Measurements from ENCODE around the gene WNT3.
"Not testable (repeated sequence)": the region's sequence is repeated elsewhere in the genome, so short reads cannot be mapped to it uniquely, and the experiment has no call there.

The WNT3 gene

DNA sequence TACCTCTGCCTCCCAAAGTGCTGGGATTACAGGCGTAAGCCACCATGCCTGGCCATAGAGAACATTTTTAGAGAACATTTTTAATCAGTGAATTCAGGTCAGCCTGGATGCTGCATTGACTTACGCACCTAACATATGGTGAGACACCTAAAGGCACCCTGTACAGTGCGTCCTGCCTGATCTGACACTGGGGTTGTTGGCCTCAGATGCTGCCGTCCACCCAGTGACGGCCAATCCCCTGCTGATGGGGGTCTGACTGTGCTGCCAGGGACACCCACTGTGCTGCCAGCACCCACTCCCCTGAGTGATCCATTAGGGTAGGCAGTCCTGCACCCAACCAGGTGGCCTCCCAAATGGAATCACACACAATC is 38.5 kb downstream of the WNT3 start:
- no peak for DNase-seq

DNA sequence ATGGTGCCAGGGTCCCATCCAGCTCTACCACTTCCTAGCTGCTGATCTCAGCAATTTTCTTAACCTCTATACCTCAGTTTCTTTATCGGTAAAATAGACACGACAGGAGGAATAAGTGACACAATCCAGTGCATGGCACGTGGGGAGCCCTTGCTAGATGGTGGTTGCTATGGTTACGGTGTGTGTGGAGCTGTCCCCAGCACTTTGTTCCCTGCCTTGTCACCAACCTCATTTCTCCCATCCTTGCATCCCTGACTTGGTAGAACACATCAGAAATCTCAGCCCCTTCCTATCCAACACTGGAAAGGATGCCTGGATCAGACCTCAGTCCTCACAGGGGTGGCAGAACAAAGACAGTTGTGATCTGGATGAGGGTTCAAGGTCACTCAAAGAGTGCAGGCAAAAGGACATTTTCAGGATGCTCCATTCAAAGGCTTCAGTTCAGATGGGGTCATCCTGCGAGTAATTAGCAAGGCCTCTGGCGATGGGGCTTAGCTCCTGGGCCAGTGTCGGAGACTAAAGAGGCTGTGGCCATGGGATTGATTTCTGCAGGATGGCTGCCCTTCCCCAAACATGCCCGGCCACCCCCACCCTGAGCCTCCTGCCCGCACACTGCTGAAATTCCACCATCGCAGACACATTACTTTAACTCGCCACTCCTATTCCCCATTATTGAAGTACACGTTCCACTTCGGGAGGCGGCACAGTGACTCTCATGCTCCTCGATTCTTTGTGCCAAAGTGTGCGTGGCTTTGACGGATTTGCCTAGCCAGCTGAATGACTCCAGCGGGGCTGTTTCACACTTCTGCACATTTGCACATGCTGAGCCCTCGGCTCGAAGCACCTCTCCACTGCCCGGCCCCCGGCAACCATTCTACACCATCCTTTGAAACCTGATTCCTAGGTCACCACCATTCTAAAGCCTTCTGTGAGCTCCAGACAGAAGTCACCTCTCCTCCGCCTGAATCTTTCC is 40.3 kb downstream of the WNT3 start:
- no peak for DNase-seq

DNA sequence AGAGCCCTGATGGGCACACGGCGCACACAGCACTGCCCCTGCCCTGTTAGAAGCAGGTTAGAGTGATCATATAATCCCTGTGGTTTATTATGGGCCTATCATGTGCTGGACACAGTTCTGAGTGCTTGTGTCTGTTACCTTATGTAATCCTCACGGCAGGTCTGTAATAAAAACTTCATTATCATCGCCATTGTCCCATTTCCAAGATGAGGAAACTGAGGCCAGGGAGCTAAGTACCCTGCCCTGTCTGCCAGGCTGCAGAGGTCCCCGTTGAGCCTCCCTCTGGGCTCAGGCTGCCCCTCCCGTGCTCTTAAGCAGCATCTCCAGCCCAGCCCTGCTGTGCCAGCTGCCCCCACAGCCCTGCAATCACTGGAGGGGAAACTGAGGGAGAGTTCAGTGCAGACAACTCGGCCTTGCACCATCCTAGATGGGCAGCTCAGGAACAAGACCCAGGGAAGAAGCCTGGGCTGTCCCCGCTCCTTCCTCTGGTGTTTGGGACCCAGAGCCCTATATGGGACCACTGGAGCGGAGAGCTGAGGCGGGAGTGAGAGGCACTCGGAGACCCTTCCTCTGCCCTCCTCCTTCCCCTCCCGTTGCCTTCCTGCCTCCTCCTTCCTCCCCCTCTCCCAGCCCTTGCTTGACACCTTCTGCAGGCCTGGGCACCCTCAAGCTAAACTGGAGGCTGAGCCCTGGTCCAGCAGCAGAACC is 42.0 kb downstream of the WNT3 start:
- DNase-seq = no peak

DNA sequence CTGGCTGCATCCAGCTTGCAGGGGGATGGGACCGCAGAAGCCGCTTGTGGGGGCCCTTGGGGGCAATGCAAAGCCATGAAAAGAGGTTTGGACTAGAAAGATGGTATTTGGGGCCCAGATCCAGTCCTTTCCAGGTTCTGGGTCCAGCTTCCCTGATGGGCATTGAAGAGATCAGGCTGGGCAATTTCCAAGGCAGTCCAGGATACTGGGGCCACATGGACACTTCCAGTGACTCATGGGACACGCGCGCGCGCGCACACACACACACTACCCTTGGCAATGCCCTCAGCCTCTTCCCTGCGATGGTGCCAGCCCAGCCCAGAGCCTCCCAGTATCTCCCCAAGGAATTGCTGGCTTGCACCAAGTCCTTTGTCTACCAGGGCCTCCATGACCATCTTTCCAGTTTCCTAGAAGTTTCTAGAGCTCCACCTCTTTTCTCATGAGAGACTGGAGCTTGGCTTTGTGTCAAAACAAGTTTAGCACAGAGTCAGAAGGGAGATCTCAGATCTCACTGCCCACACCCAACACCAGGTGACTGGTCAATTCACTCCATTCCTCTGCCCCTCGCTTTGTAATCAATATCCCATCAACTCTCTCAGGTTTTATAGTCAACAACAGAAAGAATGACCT is 44.3 kb downstream of the WNT3 start:
- no peak for DNase-seq

DNA sequence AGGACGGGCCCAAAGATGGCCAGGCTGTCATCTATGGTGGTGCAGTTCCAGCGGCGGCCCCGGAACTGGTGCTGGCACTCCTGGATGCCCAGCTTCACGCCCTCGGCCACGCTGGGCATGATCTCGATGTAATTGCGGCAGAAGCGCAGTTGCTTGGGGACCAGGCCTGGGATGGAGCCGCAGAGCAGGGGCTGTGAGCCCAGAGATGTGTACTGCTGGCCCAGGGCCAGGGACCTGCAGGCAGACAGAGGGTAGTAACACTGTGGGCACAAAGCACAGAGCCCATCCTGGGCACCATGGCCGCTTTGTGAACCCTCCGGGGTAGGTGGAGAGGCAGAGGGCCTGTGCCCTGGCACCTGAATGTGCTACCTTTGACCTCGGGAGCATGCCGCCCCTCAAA is 44.8 kb downstream of the WNT3 start:
- DNase-seq = no peak

DNA sequence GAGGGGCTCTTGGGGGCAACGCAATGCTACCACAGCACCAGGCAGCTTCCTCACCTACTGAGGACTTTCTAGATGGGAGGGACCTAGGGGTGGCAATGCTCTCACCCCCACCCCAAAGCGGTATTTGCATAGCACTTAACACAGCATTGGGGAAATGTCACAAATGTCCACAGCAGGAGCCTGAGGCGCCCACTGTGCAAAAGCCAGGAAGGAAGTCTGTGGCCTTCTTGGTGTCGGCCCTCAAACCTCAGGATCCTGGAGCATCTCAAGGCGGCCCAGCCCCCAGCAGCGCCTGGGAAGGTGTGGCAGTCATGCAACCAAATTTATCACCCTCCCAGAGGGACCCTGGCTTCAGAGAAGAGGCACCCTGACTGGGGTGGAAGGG is 45.3 kb downstream of the WNT3 start:
- DNase-seq = no peak

DNA sequence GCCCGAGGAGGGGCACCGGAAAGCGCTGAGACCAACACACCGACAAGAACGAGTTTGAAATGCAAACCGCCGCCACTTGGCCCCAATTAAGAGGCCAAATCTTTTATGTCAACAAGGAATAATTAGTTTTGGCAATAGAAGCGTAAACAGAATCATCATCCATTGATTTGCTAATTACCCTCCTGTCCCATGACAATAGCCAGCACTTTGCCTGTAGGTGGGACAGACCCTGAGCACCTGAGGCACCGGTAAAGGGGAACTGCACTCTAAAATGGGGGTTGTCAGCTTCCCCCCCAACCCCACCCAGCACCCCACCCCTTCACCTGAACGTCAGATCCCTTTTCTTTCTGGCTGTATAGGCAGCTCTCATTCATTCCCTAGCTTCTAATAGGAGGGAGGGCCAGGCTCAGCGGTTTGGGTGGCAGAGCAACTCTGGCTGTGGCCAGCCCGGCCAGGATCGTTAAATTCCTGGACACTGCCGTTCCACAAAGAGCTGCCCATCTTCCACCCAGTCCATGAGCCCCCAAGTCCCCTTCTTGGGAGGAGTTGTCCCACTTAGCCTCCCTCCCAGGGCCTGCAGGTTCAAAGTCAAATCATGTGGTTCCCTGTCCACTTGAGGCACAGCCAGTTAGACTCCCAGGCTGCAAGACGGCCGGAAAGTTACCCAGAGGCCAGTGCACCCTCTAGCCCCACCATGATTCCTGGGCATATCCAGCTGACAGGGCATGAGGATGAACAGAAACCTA is 45.8 kb downstream of the WNT3 start:
- no peak for DNase-seq

DNA sequence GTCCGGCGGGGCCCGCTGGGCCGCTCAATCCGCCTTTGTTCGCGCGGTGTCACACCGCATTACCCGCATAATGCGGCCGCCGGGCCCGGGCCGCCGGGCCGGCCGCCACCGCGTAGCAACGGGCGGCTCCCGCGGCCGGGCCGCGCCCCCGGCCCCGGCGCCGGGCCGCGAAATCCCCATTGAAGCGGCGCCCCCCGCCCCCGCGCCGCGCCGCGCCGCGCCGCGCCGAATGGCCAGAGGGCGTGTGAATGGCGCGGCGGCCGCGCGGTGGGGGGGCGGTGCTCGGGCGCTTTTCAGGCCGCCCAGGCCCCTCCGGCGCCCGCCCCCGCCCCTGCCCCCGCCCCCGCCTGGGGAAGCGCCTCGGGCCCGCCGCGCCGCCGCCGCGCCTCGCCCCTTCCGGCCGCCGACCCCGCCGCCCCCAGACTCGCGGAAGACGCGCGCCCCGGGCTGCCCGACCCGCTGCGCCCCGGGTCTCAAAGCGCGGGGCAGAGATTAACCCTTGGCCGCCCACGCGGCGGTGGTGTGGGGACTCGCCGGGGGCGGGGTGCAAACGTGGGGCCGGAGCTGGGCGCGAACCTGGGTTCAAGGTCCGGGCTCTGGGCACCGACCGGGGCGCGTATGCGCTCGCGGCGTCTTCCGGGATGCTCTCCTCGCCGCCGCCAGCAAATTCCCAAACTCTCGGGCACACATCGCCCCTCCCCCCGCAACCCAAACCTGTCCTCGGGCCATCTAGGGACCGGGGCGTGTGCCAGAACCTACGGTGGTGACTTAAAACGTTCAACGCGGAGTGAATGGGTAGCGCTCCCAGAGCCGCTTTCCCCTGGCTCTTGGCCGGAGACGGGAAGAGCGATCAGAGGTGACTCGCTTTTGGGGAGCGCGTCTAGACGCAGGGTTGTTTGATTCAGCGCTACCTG is 46.7 kb downstream of the WNT3 start:
- no peak for DNase-seq

DNA sequence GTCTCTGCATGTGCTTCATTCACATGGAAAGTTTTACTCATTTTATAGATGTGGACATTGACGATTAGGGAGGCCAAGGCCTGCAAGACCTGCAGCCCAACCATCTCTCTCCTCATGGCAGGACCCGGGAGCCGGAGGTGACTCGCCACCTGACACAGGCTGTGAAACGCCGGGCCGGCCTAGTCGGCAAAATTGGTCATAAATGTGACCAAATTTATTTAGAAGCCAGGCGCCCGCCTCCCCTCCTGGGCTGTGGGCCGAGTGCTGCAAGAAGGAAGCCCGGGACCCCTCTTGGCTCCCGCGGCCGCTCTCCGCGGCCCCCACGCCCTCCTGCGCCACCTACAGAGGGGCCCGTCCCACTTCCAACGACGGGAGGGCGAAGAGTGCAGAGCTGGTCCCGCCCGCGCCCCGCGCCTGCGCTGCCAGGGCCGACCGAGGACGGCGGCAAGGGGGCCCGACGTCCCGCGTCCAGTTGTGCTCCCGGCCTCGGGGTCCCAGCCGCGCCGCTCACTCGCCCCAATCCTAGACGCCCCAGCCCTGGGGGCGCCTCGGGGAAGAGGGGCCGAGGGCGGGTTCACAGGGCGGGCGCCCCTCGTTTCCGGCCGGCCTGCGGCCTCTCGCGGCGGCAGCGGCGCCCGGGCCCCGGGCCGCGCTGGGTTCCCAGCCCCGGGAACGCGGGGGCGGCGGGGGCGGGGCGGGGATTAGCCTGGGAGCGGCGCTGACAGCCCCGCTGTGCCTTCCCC is 47.5 kb downstream of the WNT3 start:
- DNase-seq = no peak

DNA sequence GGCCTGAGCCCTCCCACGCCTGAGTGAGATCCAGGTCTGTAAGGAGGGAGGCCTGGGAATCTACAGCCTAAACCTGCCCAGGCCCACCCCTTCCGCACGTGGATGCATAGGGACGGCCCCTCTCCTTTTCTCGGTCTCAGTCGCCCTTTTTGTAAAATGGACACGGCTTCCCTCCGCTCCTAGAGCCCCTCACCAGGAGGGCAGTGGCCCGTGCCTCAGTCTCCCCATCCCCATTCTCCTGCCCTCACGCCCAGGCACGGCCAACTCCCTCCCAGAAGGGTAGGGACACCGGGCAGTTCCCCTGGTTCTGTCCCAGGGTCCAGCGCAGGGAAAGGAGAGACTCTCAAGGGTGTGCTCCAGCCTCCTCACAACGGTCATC is 48.1 kb downstream of the WNT3 start:
- no peak for DNase-seq

DNA sequence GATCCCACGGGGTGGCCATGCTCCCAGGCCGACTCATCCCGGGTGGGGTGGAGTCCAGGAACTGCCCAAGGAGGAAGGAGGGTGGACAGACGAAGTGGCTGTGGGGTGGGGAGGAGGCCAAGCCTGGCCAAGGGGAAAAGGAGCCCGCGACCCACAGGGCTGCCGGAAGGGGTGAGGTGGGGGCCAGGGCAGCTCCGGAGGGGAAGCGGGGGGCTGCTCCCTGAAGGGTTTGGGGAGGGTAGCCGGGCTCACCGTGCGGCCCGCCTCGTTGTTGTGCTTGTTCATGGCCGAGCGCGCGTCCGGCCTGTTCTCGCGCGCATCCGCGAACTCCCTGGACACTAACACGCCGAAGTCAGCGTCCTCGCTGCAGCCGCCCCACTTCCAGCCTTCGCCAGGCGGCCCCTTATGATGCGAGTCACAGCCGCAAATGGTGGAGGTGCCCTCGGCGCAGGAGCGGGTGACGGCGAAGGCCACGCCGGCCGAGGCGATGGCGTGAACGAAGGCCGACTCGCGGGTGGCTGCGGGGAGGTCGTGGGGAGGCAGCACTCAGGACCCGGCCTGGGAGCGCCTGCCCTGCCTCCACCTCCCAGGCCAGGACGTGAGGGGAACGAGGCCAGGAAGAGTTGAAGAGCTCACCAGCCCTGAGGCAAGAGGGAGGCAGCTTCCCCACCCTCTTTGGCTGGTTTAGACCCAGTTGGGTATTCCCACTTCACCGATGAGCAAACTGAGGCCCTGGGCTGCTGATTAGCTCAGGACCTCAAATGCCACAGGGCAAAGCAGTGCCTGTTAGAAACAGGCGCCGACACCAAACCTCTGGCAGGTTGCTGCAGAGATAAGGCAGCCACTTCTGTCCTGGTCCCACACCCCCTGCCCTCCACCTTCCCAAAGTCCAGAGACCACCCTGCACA is 48.7 kb downstream of the WNT3 start:
- no peak for DNase-seq

DNA sequence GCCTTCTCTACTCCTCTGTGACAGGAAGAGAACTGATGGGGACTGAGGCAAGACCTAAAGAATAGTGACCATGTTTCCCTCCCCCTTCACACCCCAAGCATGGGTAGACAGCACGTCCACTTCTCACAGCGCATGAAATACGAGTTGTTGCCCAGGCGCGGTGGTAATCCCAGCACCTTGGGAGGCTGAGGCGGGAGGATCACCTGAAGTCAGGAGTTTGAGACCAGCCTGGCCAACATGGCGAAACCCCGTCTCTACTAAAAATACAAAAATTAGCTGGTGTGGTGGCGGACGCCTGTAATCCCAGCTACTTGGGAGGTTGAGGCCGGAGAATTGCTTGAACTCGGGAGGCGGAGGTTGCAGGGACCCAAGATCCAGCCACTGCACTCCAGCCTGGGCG is 49.6 kb downstream of the WNT3 start:
- not testable (repeated sequence) for DNase-seq

DNA sequence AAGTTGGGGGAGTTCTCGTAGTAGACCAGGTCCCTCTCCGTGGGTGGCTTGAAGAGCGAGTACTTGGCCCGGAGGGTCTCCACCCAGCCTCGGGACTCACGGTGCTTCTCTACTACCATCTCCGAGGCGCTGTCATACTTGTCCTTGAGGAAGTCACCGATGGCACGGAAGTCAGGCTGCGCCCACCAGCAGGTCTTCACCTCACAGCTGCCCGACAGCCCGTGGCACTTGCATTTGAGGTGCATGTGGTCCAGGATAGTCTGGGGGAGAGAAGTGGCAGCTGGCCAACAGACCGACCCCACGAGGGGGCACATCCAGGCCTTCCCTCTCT is 50.0 kb downstream of the WNT3 start:
- DNase-seq = no peak

DNA sequence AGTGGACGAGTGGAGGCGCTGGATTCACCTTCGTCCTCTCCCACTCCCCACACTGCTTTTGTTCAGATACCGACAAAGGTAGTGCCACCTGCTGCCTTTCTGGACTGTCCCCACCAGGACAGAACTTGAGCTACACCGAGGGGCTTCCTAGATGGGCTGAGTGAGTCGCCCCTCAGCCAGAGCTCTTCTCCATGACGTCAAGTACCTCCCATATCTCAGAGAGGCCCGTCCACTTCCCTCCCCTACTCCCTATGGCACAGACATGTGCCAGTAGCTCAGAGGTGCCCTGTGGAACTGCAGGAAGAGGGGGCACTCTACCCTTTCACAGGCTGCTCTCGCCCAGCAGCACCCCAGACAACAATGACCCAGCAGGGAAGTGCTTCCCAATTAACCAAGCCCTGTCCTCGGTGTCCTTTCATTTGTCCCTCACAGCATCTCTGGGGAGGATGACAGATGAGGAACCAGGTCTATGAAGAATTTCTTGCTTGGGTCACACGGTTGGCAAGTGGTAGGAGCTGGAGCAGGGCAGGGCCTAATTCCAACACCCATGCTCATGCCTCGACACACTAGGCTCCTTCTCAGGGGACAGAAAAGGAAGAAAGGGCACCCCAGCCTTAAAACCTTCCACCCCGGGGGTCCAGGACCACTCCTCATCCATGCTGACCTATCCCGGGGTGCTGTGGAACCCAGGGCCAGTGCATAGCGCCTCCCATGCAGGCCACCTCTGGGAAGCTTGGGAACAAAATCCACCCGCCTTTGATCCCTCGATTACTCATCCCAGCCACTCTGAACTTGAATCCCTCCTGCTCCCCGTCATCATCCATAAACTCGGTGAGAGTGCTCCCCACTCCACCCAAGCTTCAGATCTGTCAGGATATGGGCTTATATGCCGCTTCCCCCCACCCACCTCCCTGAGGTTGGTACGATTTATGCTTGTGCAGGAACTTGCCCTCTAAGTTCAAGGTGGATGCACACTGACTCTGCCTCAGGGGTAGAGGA is 51.7 kb downstream of the WNT3 start:
- DNase-seq = no peak

DNA sequence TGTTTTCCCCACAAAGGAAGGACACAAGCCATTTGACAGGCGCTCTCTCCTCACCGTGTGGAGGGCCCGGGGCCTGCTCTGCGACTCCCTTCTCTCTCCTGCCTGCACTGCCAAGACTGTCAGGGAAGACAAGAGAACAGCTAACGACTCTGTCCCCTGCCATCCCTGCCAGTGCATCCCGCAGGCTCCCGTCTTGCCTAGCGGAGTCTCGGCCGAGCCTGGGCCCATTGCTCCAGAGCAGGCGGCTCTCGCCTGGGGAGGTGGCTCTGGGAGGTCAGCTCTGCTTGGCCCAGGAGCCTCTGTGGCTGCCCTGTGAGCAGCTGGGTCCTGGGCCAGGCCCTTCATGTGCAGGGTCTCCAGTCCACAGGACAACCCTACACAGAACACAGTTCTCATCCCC is 53.0 kb downstream of the WNT3 start:
- DNase-seq = no peak

DNA sequence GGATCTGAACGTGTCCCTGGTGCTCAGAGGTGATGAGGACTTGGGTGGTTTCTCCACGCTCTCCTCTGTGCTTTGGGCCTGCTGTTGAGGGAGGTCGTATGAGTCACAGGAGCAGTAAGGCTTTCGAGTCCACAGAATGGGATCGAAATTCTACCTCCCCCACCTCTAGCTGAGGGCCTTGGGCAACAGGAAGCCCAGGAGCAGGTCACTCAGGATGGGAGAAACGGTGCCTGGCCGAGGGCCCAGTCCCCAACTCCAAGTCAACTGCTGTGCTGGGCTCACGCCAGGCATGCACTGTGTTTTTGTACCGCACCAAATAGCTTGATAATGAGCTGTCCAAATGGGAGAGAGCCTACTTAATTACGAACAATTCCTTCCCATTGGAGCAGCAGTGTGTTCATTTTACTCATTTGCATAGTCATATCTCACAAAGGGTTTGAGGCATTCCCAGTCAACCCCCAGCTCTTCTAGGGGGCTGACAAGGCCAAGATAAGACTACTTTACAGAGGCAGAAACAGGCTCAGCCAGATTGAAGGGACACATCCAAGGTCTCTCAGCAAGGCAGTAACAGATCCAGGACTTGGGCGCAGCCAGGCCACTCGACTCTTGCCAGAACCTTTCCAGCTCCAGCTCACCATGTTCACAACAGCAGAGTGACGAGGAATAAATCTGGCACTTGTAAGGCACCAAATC is 53.6 kb downstream of the WNT3 start:
- DNase-seq = no peak

DNA sequence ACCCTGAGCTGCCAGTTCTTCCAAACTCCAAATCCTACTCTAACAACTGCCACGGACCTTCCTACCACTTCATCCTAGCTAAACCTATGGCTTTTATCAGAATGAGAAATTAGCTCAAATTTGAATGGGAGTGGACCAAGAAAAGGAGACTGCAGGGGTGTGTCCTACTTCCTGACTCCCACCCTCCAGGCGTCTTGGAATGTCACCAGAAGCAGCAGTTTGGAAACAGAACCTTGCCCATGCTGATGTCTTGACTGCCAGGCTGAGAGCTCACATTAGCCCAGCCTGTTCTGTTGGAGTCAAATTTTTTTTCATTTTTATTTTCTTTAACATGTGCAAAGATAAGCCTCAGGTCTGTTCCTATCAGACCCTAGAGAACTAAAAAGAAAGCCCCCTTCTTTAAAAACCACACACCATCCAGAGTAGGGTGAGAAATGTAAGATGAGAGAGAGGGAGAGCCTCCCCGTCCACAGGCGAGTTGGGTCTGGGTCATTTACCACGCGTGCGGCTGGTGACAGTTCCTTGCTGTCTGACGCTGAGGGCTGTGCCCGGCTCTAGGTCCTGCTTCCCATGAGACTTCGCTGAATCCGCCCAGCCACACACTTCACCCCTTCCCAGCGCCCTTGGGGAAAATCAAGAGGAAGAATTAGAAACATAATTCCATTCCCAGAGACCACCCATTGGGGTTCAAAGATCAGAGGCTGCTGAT is 54.3 kb downstream of the WNT3 start:
- no peak for DNase-seq

DNA sequence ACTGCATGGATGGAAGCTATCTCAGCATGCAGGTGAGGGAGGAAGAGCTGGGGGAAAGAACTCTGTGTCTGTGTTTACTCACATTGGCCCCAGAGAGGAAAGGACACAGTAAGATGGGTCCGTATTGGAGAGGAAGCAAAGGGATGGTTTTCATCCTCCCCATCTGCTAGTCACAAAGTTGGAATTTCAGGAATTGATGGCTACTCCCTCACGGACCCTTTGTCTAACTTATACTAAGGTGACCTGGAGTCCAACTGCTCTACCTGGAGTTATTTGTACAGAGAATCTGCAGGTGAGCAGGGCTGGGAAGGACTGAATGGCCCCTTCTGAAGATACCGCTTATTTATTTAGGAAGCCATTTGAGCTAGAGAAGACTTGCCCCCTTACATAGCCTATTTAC is 55.1 kb downstream of the WNT3 start:
- no peak for DNase-seq

All from activated naive CD4-positive, alpha-beta T cell treated with anti-CD3 and anti-CD28 coated beads, Interleukin-2, amount 50 U/mL, for 16 hours (primary cell).